Effector CD8-positive, alpha-beta T cell (primary cell): Measurements from ENCODE around the gene HTR3D.
"Not testable (repeated sequence)": the region's sequence is repeated elsewhere in the genome, so short reads cannot be mapped to it uniquely, and the experiment has no call there.

Experiments
- DNase-seq: peaks from one replicate; lab custom pipeline; 2025; lab: John Stamatoyannopoulos, UW

The HTR3D gene

DNA sequence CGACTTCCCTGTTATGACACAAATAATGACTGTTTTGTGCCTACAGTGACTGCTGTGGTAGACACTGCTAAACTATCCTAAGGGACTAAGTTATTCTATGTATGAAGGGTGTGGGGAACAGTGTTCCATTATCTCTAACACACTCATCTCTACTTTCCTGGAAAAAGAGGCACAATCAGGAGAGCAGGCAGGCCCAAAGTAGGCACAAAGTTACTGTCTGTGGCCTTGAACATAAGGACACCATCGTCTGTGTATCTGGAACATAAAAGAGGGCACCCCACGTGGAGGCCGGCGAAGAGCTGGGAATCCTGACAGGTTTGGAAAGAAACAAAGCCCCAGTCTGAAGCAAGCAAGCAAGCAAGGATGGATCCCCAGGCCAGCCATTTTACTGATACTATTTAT is 15.4 kb upstream of the HTR3D start:
- no peak for DNase-seq

DNA sequence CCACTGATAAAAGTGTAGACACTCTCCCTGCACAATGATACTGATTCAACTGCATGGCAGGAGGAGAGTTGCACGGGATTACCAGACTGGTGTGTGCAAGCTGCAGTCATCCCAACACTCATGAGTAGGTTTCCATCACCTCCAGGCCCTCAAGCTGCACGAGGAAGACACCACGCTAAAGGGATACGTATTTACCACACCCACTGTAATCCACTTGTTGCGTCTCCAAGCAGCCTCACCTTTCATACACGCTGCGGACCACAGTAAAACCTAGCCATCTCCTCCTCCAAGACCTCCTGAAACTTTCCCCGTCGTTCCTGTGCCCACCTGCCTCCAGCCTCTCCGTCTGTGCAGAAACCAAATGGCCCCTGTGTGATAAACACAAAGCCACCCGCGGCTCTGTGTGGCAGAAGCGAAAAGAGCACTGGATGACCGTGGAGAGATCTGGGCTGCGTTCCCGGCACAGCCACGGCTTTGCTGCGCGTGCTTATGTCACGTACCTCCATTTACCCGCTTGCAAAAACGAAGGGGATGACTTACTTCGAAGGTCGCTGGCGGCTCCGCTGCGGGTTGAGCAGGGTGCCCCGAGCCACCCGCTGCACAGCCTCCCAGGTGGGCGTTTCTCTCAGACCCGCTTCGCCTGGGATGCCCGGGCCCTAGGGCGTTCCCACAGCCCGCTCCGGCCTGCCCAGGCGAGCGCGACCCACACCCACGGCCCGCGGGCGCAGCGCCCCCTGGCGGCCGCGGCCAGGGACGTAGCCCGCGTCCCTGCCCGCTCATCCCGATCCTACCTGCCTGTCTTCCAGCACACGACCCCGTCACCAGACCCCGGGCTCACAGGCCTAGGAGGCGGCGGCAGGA is 14.5 kb upstream of the HTR3D start:
- DNase-seq = peak; percentile 33

DNA sequence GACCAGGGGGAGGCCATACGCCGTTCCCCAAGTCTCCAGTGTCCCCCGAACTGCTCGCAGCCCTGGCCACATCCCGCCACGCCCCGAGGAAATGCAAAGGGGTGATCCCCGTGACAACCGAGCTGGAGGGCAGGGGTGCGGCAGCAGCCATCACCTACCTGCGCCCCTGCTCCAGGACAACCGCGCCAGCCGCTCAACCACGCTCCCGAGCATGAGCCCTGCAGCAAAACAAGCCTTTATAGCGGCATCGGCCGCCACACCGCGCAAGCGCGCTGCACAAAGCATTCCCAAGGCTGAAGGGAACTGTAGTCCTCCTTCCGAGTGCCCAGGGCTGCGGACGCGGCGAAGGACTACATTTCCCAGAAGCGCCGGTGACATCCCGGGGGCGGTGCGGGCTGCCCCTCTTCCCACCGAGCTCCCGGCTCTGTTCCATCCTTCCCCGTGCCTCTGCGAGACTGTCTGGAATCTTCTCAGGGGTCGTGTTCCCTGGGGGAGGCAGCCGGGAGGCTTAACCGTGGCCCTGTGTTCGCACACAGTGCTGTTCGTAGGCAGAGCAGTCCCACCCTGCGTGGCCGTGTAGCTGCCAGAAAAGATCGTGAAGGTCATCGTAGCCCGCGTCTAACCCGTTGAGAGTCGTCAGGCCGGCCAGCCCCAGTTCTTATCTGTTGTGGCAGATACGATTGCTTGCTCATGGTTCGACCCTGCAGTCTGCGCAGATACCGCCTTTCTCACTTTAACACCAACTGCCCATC is 13.7 kb upstream of the HTR3D start, which contains the start of gene ABCC5:
TSS of gene ABCC5 (minus strand) at position 213 of the 752 bp plus-strand sequence. CDS start 3,492 bp downstream, outside the sequence.
- DNase-seq = peak; percentile 68

DNA sequence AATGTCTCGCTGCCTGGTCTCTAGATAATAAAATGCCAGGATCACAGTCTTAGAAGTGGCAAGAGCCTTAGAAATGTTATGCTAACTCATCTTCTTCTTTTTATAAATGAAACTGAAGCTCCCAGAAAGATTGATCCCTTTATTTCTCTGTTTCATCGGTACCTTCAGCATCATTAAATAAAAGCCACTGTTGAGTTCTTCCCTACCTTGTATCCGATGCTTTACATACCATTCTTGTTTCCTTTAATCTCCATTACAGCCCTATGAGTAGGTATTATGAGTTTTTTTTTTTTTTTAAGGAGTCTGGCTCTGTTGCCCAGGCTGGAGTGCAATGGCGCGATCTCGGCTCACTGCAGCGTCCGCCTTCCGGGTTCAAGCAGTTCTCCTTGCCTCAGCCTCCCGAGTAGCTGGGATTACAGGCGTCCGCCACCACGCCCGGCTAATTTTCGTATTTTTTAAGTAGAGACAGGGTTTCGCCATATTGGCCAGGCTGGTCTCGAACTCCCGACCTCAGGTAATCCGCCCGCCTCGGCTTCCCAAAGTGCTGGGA is 13.0 kb upstream of the HTR3D start:
- DNase-seq = no peak

DNA sequence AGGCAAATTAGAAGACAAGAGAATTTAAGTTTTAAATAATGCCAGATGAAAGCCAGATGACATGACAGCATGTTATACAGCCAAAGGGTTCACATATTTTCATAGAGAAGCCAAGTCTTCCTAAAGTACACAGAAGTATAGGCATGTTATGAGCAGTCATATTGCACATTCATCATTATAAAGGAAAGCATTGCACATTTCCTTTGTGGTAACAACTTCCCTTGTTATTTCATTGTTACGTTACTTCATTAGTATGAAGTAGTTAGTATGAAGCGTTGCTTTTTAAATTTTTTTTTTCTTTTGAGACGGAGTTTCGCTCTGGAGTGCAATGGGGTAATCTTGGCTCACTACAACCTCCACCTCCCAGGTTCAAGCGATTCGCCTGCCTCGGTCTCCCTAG is 9.2 kb upstream of the HTR3D start:
- DNase-seq = no peak

DNA sequence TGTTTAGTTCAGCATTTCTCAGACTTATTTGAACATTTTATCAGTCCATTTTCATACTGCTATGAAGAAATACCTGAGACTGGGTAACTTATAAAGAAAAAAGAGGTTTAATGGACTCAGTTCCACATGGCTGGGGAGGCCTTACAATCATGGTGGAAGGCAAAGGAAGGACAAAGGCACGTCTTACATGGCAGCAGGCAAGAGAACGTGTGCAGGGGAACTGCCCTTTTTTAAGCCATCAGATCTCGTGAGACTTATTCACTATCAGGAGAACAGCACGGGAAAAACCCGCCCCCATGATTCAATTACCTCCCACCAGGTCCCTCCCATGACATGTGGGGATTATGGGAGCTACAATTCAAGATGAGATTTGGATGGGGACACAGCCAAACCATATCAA is 6.3 kb upstream of the HTR3D start:
- not testable (repeated sequence) for DNase-seq

DNA sequence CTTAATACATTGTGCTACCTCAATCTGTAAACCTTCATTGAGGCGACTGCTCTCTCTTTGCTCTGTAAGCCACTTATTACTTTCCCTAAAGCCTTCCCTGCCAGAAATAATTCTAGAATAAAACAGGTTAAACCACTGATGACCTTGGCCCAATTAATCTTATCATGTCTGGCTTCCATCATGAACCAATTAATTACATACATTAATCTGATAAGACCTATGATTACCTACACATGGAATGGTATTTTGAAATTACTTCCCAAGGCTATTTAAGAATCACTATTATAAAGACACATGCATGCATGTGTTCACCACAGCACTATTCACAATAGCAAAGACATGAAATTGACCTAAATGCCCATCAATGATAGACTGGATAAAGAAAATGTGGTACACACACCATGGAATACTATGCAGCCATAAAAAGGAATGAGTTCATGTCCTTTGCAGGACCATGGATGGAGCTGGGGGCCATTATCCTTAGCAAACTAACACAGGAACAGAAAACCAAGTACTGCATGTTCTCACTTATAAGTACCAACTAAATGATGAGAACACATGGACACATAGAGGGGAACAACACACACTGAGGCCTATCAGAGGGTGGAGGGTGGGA is 3.2 kb upstream of the HTR3D start:
- not testable (repeated sequence) for DNase-seq

DNA sequence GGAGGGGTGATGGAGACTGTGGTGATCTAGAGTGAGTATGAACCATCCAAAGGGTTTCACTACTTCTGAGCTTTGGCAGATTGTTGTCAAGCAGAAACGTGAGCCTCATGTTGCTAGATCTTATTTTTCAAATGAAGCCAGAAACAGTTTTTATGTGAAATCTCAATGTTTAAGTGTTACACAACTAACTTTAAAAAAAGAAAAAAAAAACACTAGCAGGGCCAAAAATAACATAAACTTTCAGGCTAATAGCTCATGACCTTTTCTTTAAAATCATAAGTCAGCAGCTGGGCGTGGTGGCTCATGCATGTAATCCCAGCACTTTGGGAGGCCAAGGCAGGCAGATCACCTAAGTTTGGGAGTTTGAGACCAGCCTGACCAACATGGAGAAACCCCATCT is 2.1 kb upstream of the HTR3D start:
- no peak for DNase-seq

DNA sequence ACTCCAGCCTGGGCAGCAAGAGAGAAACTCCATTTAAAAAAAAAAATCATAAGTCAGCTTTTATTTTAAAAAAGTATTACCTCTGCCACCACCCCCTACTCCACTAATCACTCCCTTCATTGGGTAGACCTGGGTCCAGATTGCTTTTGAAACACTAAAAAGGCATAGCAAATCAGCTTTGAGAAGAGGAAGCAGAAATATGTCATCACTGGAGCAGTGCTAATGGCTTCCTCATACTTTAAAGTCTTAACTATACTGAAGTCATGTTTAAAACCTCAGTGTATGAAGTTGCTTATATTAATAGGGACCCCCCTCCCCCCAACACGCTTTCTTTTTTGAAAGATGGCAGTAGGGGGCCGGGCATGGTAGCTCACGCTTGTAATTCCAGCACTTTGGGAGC is 1.0 kb upstream of the HTR3D start:
- no peak for DNase-seq

DNA sequence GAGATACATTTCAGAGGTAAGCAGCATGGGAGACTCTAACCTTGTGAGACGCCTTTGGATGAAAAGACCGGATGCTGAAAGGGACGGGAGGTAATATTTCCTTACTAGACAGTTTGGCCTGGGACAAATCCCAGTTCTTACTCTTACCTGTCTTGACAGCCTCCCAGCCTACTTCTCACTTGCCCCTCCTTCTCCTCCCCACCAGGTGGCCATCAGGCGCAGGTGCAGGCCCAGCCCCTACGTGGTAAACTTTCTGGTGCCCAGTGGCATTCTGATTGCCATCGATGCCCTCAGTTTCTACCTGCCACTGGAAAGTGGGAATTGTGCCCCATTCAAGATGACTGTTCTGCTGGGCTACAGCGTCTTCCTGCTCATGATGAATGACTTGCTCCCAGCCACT is 6.3 kb downstream of the HTR3D start:
- DNase-seq = no peak

DNA sequence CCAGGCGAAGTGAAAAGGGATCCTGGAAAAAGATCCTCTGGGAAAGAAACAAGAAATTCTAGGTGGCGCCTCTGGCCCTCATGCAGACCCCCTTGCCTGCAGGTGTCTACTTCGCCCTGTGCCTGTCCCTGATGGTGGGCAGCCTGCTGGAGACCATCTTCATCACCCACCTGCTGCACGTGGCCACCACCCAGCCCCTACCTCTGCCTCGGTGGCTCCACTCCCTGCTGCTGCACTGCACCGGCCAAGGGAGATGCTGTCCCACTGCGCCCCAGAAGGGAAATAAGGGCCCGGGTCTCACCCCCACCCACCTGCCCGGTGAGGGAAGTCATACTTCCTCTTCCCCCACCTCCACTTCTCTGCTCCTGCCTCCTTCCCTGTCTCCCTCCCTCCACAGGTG is 6.8 kb downstream of the HTR3D start:
- DNase-seq = not testable (repeated sequence)

DNA sequence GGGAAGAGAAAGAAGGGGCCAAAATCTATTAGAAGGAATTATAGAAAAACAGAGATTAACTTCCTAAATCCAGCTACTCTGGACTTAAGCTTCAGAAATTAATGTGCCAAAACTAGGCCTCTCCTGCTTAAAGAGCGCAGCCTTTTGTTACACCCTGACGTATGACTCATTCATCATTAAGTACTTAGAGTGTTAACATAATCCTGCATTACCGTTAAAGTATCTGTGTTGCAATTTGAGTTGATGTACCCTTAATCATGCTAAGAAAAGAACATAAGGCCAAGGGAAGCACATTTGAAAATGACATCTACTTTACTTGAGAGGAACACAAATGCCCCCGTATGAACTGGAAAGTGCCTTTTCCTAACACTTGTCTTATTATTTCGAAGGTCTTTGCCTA is 7.9 kb downstream of the HTR3D start:
- DNase-seq = no peak

DNA sequence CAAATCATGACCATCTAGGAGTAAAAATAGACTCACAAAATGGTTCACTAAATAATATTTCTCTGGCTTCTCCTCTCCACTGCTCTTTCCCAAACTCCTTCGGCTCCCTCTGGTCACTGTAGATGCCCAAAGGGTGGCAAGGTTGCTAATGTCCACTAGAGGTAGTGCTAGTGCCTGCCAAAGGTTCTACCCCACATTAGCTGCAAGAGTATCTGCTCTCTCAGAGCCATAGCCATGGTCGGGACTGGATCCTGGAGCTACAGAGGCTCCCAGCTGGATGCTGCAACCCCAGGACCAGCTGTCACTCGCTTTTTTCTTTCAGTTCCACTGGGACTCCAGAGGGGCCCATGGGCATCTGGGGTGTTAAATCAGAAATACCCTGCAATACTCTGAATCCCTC is 8.5 kb downstream of the HTR3D start:
- DNase-seq = no peak

DNA sequence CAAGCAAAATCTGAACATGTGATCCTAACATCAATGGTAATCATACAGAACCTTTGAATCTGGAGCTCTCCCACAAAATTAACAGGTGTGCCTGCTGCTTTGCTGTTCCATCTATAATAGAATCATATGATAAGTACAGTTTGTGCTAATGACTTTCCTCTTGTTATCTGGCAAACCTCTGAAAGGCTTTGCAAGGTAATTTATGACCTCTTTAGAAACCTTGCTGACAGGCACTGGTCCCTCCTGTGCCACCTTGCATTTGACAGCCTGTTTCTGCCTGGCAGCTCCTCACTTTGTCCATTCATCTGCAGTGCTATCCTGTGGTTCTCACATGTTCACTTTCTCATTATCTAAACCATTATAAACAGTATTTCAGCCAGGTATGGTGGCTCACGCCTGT is 11.1 kb downstream of the HTR3D start:
- no peak for DNase-seq

DNA sequence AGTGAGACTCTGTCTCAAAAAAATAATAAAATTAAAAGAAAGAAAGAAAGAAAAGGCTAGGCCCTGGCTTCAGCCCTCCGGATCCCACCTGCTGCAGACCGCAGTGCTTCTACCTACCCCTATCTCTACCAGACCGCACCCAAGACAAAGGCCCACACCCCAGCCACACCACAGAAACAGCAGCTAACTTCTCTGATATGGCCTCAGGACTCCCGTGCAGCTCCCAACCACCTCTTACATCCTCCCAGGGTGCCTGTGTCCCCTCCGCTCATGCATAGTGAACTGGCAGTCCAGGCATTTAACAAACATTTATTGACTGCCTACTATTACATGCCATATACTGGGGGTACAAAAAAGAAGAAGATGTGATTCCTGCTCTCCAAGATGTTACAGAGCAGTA is 14.5 kb downstream of the HTR3D start:
- no peak for DNase-seq

DNA sequence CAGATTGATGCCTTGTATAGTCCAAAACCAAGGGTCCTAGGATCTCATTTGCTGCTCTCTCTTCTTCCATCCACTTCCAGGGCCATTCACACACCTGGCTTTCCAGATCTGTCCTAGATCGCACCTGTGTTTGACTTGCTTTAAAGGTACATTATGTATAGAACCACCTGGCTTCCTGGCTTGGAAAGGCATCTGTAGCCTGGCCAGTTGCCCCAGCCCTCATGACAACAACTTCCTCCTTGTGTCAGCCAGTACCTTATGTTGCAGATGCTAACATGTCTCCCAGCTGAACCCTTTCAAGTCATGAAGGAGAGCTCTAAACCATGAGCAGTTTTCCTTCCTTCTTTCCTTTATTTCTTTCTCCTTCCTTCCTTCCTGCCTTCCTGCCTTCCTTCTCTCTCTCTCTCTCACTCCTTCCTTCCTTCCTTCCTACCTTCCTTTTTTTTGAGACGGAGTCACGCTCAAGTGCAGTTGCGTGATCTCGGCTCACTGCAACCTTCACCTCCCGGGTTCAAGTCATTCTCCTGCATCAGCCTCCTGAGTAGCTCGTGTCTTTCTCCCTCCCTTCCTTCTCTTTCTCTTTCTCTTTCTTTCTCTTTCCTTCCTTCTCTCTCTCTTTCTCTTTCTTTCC is 18.8 kb downstream of the HTR3D start:
- no peak for DNase-seq

DNA sequence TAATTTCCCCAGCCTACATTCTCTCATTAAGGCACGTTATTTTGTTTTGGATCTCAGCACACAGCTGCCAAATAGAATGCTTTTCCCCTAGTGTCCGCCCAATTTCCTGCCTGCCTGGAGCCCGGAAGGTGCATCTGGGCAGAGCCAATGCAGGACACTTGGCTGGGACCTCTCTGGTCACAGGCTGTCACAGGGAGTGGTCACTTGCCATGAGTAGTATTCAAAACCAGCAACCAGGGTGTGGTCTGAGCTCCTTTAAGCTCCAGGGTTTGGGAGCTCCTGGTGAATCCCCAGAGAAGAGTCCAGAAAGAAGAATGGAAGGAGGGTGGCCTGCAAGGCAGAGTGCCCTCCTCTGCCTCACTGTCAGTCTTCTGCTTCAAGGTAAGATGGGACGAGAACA is 21.2 kb downstream of the HTR3D start, which contains the start of gene HTR3C:
TSS of gene HTR3C (plus strand) at position 281 of the 400 bp plus-strand sequence. CDS start at position 315, 34 bp downstream.
- DNase-seq = no peak

DNA sequence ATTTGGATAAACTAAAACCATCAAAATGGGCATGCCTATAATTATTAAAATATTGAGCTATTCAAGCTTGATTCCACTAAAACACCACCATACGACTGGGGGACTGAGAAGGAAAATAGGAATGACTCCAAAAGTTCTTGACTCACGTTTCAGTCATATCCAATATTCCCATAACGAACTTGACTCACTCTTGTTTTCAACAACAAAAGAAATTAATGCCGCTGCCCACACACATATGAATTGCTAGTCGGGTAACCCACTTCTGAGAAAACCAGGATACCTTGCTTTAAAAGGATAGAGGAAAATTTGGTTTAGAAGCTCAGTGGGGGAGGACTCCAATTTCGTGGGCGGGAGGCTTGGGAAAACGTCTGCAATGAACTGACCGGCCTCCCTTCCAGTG is 26.5 kb downstream of the HTR3D start:
- DNase-seq = no peak

DNA sequence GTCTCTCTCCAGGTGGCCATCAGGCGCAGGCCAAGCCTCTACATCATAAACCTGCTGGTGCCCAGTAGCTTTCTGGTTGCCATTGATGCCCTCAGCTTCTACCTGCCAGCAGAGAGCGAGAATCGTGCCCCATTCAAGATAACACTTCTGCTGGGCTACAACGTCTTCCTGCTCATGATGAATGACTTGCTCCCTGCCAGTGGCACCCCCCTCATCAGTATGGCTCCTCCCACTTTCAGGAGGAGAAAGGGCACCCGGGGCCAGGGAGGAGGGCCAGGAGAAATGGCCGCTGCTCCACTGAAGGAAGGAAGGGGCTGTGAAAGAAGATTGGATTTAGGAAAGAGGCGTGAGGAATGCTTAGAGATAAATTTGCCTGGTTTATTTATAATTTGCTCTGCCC is 27.9 kb downstream of the HTR3D start:
- no peak for DNase-seq

DNA sequence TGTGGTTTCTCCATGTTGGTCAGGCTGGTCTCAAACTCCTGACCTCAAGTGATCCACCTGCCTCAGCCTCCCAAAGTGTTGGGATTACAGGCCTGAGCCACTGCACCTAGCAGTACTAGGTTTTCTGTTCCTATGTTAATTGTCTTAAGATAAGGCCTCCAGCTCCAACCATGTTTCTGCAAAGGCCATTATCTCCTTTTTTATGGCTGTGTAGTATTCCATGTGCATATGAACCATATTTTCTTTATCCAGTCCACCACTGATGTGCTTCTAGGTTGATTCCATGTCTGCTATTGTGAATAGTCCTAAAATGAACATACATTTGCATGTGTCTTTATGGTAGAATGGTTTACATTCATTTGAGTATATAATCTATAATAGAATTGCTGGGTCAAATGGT is 31.1 kb downstream of the HTR3D start:
- DNase-seq = no peak

DNA sequence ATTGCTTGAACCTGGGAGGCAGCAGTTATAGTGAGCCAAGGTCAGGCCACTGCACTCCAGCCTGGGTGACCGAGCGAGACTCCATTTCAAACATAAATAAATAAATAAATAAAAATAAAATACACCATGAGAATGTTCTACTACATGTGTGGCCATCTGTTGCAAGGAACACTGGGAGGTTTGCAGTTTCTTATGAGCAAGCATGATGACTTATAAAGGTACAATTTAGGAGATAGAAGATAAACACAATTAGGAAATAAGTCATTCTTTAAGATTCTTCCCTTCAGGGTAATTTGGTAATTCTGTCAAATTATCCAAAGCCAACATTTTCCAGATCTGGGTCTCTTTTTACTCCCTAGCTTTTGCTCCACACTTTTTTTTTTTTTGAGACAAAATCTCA is 34.7 kb downstream of the HTR3D start:
- DNase-seq = no peak

DNA sequence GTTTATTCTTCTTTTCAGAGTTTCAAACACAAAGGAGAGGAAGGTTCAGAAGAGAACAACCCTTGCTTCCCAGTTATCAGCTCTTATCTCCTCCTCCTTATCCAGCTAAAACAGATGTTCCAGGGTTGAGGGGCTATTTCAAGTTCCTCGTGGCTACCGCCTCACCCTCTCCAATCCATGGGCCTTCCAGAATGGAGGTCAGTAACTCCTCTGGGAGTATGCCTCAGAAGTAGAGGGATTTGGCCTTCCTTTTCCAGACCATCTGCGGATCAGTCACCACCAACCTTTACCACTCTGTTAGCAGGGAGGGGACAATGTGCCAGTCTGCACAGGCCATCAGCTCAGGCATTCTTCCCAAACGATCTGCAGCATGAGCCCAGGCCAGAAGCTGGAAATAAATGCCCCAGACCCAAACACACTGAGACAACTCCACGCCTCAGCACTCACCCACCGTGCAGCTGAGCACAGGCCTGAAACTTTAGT is 36.1 kb downstream of the HTR3D start:
- no peak for DNase-seq
